ENCODE results near the gene TAAR5. TPM values are rescaled to one million over a fixed set of nuclear protein-coding genes. Genes with fewer than 3 reads are reported as not detected.
"Not testable (repeated sequence)": the region's sequence is repeated elsewhere in the genome, so short reads cannot be mapped to it uniquely, and the experiment has no call there.

TAAR5 gene
- total RNA-seq, 2 donors from 2014 or later = not detected

DNA sequence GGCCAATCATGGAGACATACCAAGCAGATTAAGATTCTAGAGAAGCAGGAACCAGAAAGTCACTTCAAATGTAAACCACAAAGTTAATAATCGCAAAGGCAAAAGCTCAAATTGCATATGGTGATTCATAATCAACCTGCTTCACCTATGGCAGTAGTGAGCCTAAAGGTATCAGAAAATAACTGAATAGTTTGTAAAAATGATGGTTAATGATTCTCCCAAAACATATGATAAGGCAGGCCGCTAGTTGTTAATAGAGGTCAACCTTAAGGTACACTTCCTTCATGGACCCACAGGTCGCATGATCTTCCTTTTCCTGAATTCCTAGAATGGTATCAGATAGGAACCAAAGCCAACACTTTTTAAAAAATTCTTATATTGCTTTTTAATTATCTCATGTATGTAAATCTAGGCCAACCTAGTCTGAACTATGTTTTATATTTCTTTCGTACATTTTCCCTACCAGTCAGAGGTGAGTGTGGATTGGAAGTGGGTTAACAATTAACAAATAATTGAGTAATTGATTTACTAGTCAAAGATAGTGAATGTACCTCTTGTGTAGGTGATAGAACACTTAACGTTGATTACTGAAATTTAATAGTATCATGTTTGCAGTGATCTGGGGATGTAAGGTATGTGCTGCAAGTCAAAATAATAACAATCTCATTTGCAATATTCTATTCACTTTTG, 18.1 kb upstream of the TAAR5 start:
- Histone ChIP-seq H3K27ac (no peak overlapping the region), H3K4me3 (no peak overlapping the region), H3K36me3 (no peaks in the 10 kb centered on the region), H3K9ac (ENCODE audit: low read depth in 2 of 2, low read length in 2 of 2) (no peak overlapping the region), H3K27me3 (no peaks in the 10 kb centered on the region), H3K9me3 (no peaks in the 10 kb centered on the region), H3K4me1 (no peaks in the 10 kb centered on the region)
- TF ChIP-seq, protein P1, sequence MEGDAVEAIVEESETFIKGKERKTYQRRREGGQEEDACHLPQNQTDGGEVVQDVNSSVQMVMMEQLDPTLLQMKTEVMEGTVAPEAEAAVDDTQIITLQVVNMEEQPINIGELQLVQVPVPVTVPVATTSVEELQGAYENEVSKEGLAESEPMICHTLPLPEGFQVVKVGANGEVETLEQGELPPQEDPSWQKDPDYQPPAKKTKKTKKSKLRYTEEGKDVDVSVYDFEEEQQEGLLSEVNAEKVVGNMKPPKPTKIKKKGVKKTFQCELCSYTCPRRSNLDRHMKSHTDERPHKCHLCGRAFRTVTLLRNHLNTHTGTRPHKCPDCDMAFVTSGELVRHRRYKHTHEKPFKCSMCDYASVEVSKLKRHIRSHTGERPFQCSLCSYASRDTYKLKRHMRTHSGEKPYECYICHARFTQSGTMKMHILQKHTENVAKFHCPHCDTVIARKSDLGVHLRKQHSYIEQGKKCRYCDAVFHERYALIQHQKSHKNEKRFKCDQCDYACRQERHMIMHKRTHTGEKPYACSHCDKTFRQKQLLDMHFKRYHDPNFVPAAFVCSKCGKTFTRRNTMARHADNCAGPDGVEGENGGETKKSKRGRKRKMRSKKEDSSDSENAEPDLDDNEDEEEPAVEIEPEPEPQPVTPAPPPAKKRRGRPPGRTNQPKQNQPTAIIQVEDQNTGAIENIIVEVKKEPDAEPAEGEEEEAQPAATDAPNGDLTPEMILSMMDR (IDR thresholded peaks at IDR 0.05) = no peak
- intact Hi-C loops (cut with DNase I) = no loop called here
- no peak for DNase-seq

DNA sequence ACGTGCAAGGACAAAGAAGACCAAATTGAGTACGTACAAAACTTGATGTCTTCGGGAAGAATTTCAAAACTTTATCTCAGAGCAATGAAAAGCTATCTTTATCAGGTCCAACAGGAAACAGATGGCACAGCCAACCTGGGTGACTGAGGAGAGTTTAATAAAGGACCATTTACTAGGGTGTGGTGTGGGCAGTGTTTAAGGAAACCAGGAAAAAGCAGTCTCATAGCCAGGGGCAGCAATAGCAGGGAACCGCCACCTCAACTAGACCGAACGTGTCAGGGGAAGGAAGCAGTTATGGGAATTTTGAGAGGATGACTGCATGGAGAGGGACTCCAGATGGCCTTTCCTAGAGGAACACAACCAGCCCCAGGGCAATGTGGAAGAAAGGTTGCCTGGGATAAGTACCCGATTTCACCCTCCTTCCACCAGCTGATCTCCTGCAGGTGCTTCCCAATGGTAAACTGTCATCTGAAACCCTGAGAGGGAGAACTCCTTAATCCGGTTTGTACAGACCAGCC, 15.2 kb upstream of the TAAR5 start:
- TF ChIP-seq, protein P1 (IDR thresholded peaks at IDR 0.05) = no peak
- Histone ChIP-seq H3K27ac (no peak overlapping the region), H3K9ac (ENCODE audit: low read depth in 2 of 2, low read length in 2 of 2) (no peak overlapping the region), H3K36me3 (no peaks in the 10 kb centered on the region), H3K4me1 (no peaks in the 10 kb centered on the region), H3K27me3 (no peaks in the 10 kb centered on the region), H3K9me3 (no peaks in the 10 kb centered on the region), H3K4me3 (no peak overlapping the region)
- intact Hi-C loops (cut with DNase I) = no loop called here
- DNase-seq = no peak

DNA sequence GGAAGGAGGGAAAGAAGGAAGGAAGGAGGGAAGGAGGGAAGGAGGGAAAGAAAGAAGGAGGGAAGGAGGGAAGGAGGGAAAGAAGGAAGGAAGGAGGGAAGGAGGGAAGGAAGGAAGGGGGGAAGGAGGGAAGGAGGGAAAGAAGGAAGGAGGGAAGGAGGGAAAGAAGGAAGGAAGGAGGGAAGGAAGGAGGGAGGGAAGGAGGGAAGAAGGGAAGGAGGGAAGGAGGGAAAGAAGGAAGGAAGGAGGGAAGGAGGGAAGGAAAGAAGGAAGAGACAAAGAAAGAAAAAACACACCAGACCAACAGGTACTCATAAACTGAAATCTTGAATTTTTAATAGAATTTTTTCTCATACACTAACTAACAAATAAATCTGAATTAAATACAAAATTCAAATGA, 11.4 kb upstream of the TAAR5 start:
- H3K9ac ChIP-seq (ENCODE audit: low read depth in 2 of 2, low read length in 2 of 2); H3K27me3 ChIP-seq; H3K27ac ChIP-seq; DNase-seq; H3K4me1 ChIP-seq; H3K4me3 ChIP-seq; intact Hi-C loops (cut with DNase I); H3K9me3 ChIP-seq; H3K36me3 ChIP-seq: not testable (repeated sequence)

DNA sequence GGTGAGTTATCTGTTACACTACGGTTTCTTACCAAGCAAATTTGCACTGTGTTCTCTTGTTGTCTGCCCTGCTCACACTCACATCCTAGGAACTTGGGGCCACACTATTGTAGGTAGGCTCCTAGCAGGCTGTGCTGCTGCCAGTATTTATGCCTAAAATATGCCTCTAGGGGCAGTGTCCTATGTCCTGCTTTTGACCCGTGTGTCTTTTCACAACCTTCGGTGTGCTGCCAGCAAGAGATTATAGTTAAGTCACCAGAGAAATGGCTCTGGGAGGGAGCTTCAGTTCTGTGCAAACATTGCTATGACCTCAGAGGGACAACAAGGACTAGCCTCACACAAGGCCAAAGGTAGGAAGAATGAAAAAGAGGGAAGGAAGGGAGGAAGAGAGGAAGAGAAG, 8.9 kb upstream of the TAAR5 start:
- TF ChIP-seq, protein P1 (IDR thresholded peaks at IDR 0.05) = no peak
- H3K27me3 ChIP-seq = no peaks in the 10 kb centered on the region
- intact Hi-C loops (cut with DNase I) = no loop called here
- no peaks in the 10 kb centered on the region for H3K36me3 ChIP-seq
- no peak overlapping the region for H3K9ac ChIP-seq (ENCODE audit: low read depth in 2 of 2, low read length in 2 of 2)
- H3K9me3 ChIP-seq = no peaks in the 10 kb centered on the region
- H3K4me3 ChIP-seq = no peak overlapping the region
- no peak for DNase-seq
- no peaks in the 10 kb centered on the region for H3K4me1 ChIP-seq
- H3K27ac ChIP-seq = no peak overlapping the region

DNA sequence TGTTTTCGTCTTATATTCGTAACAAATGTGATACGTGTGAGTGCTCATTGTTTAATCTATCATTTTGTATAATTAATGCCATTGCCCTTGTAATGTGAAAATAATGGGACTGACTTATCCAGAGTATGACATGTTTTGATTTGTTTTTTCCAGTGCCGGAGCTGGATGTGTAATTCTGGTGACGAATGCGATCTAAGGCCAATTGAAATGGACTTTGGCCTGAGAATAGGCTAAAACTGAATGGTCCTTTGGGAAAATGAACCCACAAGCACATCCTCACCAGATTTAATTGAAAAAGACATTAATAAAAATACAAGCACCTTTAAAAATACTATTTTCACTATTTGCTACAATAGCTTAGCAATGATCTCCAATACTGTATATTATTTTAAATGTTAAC, 6.7 kb upstream of the TAAR5 start:
- H3K9me3 ChIP-seq = no peaks in the 10 kb centered on the region
- intact Hi-C loops (cut with DNase I) = no loop called here
- no peaks in the 10 kb centered on the region for H3K27me3 ChIP-seq
- no peak overlapping the region for H3K9ac ChIP-seq (ENCODE audit: low read depth in 2 of 2, low read length in 2 of 2)
- no peak overlapping the region for H3K27ac ChIP-seq
- H3K4me1 ChIP-seq = no peaks in the 10 kb centered on the region
- H3K4me3 ChIP-seq = no peak overlapping the region
- TF ChIP-seq, protein P1 (IDR thresholded peaks at IDR 0.05) = no peak
- H3K36me3 ChIP-seq = no peaks in the 10 kb centered on the region
- no peak for DNase-seq

DNA sequence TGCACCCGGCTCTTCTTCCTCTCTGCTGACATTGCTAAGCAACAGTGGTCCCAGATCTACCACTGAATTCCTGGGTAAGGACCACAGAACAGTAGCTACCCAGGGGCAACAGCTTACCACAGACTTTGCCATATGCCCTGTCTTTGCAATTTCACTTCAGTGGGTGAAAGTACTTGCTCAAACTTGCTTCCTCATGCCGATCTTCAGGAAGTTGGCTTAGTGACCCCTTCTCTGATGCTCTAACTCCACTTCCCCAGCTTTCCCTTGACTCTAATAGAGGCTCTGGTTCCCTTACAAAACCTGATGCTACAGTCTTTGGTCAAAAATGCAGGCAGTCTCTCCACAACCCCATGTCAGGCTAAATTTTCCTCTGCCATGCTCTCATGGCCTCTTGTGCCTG, 3.3 kb upstream of the TAAR5 start:
- H3K4me1 ChIP-seq = no peaks in the 10 kb centered on the region
- DNase-seq = no peak
- H3K27me3 ChIP-seq = no peaks in the 10 kb centered on the region
- no peak overlapping the region for H3K4me3 ChIP-seq
- intact Hi-C loops (cut with DNase I) = no loop called here
- H3K27ac ChIP-seq = no peak overlapping the region
- H3K9me3 ChIP-seq = no peaks in the 10 kb centered on the region
- TF ChIP-seq, protein P1 (IDR thresholded peaks at IDR 0.05) = no peak
- H3K36me3 ChIP-seq = no peaks in the 10 kb centered on the region
- no peak overlapping the region for H3K9ac ChIP-seq (ENCODE audit: low read depth in 2 of 2, low read length in 2 of 2)

Data from colonic mucosa (tissue), 4 donors.